HG03354 (cell line): Measurements from ENCODE around the gene NALCN.

Experiments used
- ATAC-seq: cut with Tn5 transposase; IDR thresholded peaks from one replicate; pipeline ENCODE4 v1.9.1; 2021; ENCODE audit warnings: mild to moderate bottlenecking; ENCODE audit not compliant: unreplicated experiment, poor library complexity, severe bottlenecking

The NALCN gene

GRCh38 chr13:101149735-101150384 lies 266.4 kb downstream of the NALCN start:
- ATAC-seq, result no peak

GRCh38 chr13:101146101-101146898 lies 270.0 kb downstream of the NALCN start:
- ATAC-seq, result no peak

GRCh38 chr13:101144808-101145419 lies 271.4 kb downstream of the NALCN start:
- peak; percentile 85 for ATAC-seq

GRCh38 chr13:101140936-101141335 lies 275.4 kb downstream of the NALCN start:
- ATAC-seq, result no peak

GRCh38 chr13:101140087-101140770 lies 276.1 kb downstream of the NALCN start:
- no peak for ATAC-seq

- ATAC-seq, result no peak
These were observed 277.2 kb downstream of the NALCN start for GRCh38 chr13:101139081-101139480.

- ATAC-seq, result peak; percentile 86
These were observed 288.5 kb downstream of the NALCN start for GRCh38 chr13:101127741-101128353.

- no peak for ATAC-seq
These were observed 293.3 kb downstream of the NALCN start for GRCh38 chr13:101123028-101123427.

GRCh38 chr13:101121608-101122007 lies 294.7 kb downstream of the NALCN start:
- no peak for ATAC-seq

- no peak for ATAC-seq
These were observed 296.3 kb downstream of the NALCN start for GRCh38 chr13:101120007-101120406.

GRCh38 chr13:101116826-101117225 lies 299.5 kb downstream of the NALCN start:
- no peak for ATAC-seq

- no peak for ATAC-seq
These were observed 300.0 kb downstream of the NALCN start for GRCh38 chr13:101116341-101116740.

GRCh38 chr13:101115762-101116171 lies 300.5 kb downstream of the NALCN start:
- no peak for ATAC-seq

- no peak for ATAC-seq
These were observed 304.4 kb downstream of the NALCN start for GRCh38 chr13:101111894-101112293.

GRCh38 chr13:101109005-101109404 lies 307.3 kb downstream of the NALCN start:
- no peak for ATAC-seq

GRCh38 chr13:101098873-101099272 lies 317.4 kb downstream of the NALCN start:
- ATAC-seq, result no peak

- no peak for ATAC-seq
These were observed 323.3 kb downstream of the NALCN start for GRCh38 chr13:101092985-101093384.

- ATAC-seq, result no peak
These were observed 326.0 kb downstream of the NALCN start for GRCh38 chr13:101090287-101090686.

- no peak for ATAC-seq
These were observed 330.8 kb downstream of the NALCN start for GRCh38 chr13:101085551-101085950.

- ATAC-seq, result no peak
These were observed 333.9 kb downstream of the NALCN start for GRCh38 chr13:101082441-101082840.
